WTC11 (cell line): ENCODE results near the gene AIF1. TPM values are rescaled to one million over a fixed set of nuclear protein-coding genes. Genes with fewer than 3 reads are reported as not detected.

Experiments
- ATAC-seq: fragments of 200-7000 bp; cut with Tn5 transposase; 2 replicates; pipeline ENCODE4 v1.10.0; 2021; ENCODE audit warnings: mild to moderate bottlenecking, moderate library complexity
- CTCF ChIA-PET: fragments of 300-600 bp; sonication (Branson Sonifier 250); formaldehyde crosslinking; loops from one replicate; lab custom pipeline; 2021; ENCODE audit warnings: antibody characterized with exemption; lab: Charles Lee
- POLR2A ChIA-PET: fragments of 350-600 bp; sonication (Branson Sonifier 250); formaldehyde crosslinking; loops from one replicate; lab custom pipeline; 2021; ENCODE audit warnings: antibody characterized with exemption; lab: Charles Lee
- DNase-seq: peaks from one replicate; pipeline ENCODE4 v3.0.0; 2021; ENCODE audit warnings: low spot score
- H3K27ac Mint-ChIP-seq: 2 replicates; pipeline ENCODE4 v1.8.0; 2021; ENCODE audit warnings: mixed read lengths
- H3K27me3 Mint-ChIP-seq: 2 replicates; pipeline ENCODE4 v1.8.0; 2021; ENCODE audit warnings: low read depth, mild to moderate bottlenecking, moderate library complexity, mixed read lengths
- H3K36me3 Mint-ChIP-seq: 2 replicates; pipeline ENCODE4 v1.8.0; 2021; ENCODE audit warnings: mixed read lengths
- H3K4me1 Mint-ChIP-seq: 2 replicates; pipeline ENCODE4 v1.8.0; 2022; ENCODE audit warnings: mixed read lengths
- H3K4me3 Mint-ChIP-seq: 2 replicates; pipeline ENCODE4 v1.8.0; 2021; ENCODE audit warnings: mild to moderate bottlenecking, moderate library complexity, mixed read lengths
- H3K9me3 Mint-ChIP-seq: 2 replicates; pipeline ENCODE4 v1.8.0; 2021; ENCODE audit warnings: mixed read lengths
- ATF6 ChIP-seq: sonication (generic); formaldehyde crosslinking; IDR thresholded peaks from 2 replicates; pipeline ENCODE4 v1.8.1; 2023; ENCODE audit warnings: mild to moderate bottlenecking, missing genetic modification reagents
- ELF4 ChIP-seq: sonication (generic); formaldehyde crosslinking; IDR thresholded peaks from 2 replicates; pipeline ENCODE4 v1.8.1; 2022; ENCODE audit warnings: low read depth, mild to moderate bottlenecking, moderate library complexity, missing genetic modification reagents
- ETV6 ChIP-seq: sonication (generic); formaldehyde crosslinking; IDR thresholded peaks from 2 replicates; pipeline ENCODE4 v1.8.1; 2022; ENCODE audit warnings: mild to moderate bottlenecking, missing genetic modification reagents
- FOXP1 ChIP-seq: sonication (generic); formaldehyde crosslinking; IDR thresholded peaks from 2 replicates; pipeline ENCODE4 v1.8.0; 2022; ENCODE audit warnings: missing genetic modification reagents, mild to moderate bottlenecking, moderate library complexity, borderline replicate concordance
- JAZF1 ChIP-seq: fragments of 250-450 bp; sonication (Bioruptor Pico); IDR thresholded peaks from 2 replicates; pipeline ENCODE4 v1.9.0; 2021; ENCODE audit warnings: moderate library complexity, mild to moderate bottlenecking, inconsistent platforms
- NFYB ChIP-seq: sonication (generic); formaldehyde crosslinking; conservative IDR thresholded peaks from 2 replicates; pipeline ENCODE4 v1.8.0; 2022; ENCODE audit warnings: low read depth, missing genetic modification reagents
- NR3C1 ChIP-seq: sonication (generic); formaldehyde crosslinking; conservative IDR thresholded peaks from 2 replicates; pipeline ENCODE4 v1.8.1; 2023; ENCODE audit warnings: low read depth, mild to moderate bottlenecking, missing genetic modification reagents
- ZNF121 ChIP-seq: sonication (generic); formaldehyde crosslinking; IDR thresholded peaks from 2 replicates; pipeline ENCODE4 v1.8.0; 2023; ENCODE audit warnings: missing genetic modification reagents
- ZNF138 ChIP-seq: sonication (generic); formaldehyde crosslinking; conservative IDR thresholded peaks from 2 replicates; pipeline ENCODE4 v1.8.1; 2022; ENCODE audit warnings: mild to moderate bottlenecking, moderate library complexity, missing genetic modification reagents
- ZNF263 ChIP-seq: sonication (generic); formaldehyde crosslinking; IDR thresholded peaks from 2 replicates; pipeline ENCODE4 v1.8.1; 2022; ENCODE audit warnings: low read depth, mild to moderate bottlenecking, moderate library complexity, missing genetic modification reagents
- ZNF396 ChIP-seq: fragments of 250-450 bp; sonication (Bioruptor Pico); IDR thresholded peaks from 2 replicates; pipeline ENCODE4 v1.8.0; 2021; ENCODE audit warnings: mild to moderate bottlenecking, moderate library complexity, borderline replicate concordance
- total RNA-seq: library from RNA; stranded (reverse); gene quantifications from 3 replicates; pipeline ENCODE4 v1.2.3, GENCODE V29; 2021
- TF ChIP-seq, protein P1 (sequence below): sonication (generic); formaldehyde crosslinking; IDR thresholded peaks from 2 replicates; pipeline ENCODE4 v1.8.0; 2023; ENCODE audit warnings: missing genetic modification reagents, mild to moderate bottlenecking, borderline replicate concordance
- TF ChIP-seq, protein P2 (sequence below): sonication (generic); formaldehyde crosslinking; IDR thresholded peaks from 2 replicates; pipeline ENCODE4 v1.8.1; 2022; ENCODE audit warnings: low read depth, mild to moderate bottlenecking, moderate library complexity, missing genetic modification reagents, borderline replicate concordance
- TF ChIP-seq, protein P3 (sequence below): sonication (generic); formaldehyde crosslinking; IDR thresholded peaks from 2 replicates; pipeline ENCODE4 v1.8.1; 2023; ENCODE audit warnings: mild to moderate bottlenecking, missing genetic modification reagents
- TF ChIP-seq, protein P4 (sequence below): fragments of 200-600 bp; IDR thresholded peaks from 2 replicates; pipeline ENCODE4 v1.8.0; 2022; ENCODE audit warnings: antibody characterized with exemption
- TF ChIP-seq, protein P5 (sequence below): sonication (generic); formaldehyde crosslinking; IDR thresholded peaks from 2 replicates; pipeline ENCODE4 v1.8.1; 2023; ENCODE audit warnings: mild to moderate bottlenecking, missing genetic modification reagents, moderate library complexity

Gene AIF1
- total RNA-seq, 1 experiment from 2014 or later, result 5.4 TPM

GRCh38 chr6:31642798-31643570 is 27.9 kb downstream of the AIF1 start (continued):
- TF ChIP-seq, protein P1, sequence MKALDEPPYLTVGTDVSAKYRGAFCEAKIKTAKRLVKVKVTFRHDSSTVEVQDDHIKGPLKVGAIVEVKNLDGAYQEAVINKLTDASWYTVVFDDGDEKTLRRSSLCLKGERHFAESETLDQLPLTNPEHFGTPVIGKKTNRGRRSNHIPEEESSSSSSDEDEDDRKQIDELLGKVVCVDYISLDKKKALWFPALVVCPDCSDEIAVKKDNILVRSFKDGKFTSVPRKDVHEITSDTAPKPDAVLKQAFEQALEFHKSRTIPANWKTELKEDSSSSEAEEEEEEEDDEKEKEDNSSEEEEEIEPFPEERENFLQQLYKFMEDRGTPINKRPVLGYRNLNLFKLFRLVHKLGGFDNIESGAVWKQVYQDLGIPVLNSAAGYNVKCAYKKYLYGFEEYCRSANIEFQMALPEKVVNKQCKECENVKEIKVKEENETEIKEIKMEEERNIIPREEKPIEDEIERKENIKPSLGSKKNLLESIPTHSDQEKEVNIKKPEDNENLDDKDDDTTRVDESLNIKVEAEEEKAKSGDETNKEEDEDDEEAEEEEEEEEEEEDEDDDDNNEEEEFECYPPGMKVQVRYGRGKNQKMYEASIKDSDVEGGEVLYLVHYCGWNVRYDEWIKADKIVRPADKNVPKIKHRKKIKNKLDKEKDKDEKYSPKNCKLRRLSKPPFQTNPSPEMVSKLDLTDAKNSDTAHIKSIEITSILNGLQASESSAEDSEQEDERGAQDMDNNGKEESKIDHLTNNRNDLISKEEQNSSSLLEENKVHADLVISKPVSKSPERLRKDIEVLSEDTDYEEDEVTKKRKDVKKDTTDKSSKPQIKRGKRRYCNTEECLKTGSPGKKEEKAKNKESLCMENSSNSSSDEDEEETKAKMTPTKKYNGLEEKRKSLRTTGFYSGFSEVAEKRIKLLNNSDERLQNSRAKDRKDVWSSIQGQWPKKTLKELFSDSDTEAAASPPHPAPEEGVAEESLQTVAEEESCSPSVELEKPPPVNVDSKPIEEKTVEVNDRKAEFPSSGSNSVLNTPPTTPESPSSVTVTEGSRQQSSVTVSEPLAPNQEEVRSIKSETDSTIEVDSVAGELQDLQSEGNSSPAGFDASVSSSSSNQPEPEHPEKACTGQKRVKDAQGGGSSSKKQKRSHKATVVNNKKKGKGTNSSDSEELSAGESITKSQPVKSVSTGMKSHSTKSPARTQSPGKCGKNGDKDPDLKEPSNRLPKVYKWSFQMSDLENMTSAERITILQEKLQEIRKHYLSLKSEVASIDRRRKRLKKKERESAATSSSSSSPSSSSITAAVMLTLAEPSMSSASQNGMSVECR, result no peak
- TF ChIP-seq ZNF396 (CRISPR knock-in tag) (no peak), ATF6 (CRISPR knock-in tag) (no peak), ZNF138 (CRISPR knock-in tag) (no peak), ELF4 (CRISPR knock-in tag) (no peak), NFYB (CRISPR knock-in tag) (no peak)
- TF ChIP-seq, protein P2, sequence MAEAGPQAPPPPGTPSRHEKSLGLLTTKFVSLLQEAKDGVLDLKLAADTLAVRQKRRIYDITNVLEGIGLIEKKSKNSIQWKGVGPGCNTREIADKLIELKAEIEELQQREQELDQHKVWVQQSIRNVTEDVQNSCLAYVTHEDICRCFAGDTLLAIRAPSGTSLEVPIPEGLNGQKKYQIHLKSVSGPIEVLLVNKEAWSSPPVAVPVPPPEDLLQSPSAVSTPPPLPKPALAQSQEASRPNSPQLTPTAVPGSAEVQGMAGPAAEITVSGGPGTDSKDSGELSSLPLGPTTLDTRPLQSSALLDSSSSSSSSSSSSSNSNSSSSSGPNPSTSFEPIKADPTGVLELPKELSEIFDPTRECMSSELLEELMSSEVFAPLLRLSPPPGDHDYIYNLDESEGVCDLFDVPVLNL (CRISPR knock-in tag), result no peak

DNA sequence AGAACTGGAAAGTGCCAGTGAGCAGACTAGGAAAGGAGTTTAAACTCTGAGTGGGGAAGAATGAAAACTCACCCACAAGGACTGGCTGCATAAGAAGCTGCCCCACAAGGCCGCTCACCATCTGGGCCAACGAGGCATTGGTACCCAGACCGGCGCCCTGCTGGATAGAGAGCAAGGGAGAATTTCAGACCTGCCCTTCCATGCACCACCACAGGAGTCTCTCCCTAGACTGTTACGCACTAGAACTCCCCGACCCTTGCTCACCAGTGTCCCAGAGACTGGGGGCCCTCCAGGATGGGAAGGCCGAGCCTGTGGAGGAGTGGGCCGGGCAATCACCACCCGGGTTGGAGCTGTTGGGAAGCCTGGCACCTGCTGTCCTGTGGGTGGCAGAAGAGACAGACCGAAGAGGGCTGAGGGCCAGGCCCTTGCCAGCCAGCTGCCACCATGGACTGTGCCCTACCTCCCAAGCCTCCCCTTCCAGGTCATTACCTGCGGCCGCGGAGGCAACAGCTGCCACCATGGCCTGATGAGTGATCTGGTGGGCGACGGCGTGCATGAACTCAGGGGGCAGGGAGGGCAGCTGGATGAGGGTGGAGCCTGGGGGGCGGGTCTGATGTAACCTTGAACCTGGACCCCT is 28.9 kb downstream of the AIF1 start:
- no peak overlapping the region for H3K27ac Mint-ChIP-seq
- ATAC-seq (no peak), DNase-seq (no peak)
- ChIA-PET CTCF (interaction anchor here (1.8 kb wide), 1 partner anchor 8 kb away, joined by 4 read pairs; the partner anchor contains the start of gene BAG6), POLR2A (interaction anchor here (0.6 to 1.4 kb wide), 4 partner anchors 9 to 150 kb away, joined by 3 to 4 read pairs (median 3); partner anchors contain the start of genes BAG6, C6orf47 and GPANK1)
- peaks cover 76% of the 10 kb centered on the region for H3K36me3 Mint-ChIP-seq
- no peaks in the 10 kb centered on the region for H3K4me1 Mint-ChIP-seq
- H3K27me3 Mint-ChIP-seq, result no peaks in the 10 kb centered on the region
- no peaks in the 10 kb centered on the region for H3K9me3 Mint-ChIP-seq
- no peak overlapping the region for H3K4me3 Mint-ChIP-seq
- TF ChIP-seq ZNF121 (no peak), JAZF1 (CRISPR knock-in tag) (no peak), FOXP1 (CRISPR knock-in tag) (no peak), ETV6 (CRISPR knock-in tag) (no peak), ELF4 (CRISPR knock-in tag) (no peak), ZNF263 (CRISPR knock-in tag) (no peak), NR3C1 (no peak)
- TF ChIP-seq, protein P3, sequence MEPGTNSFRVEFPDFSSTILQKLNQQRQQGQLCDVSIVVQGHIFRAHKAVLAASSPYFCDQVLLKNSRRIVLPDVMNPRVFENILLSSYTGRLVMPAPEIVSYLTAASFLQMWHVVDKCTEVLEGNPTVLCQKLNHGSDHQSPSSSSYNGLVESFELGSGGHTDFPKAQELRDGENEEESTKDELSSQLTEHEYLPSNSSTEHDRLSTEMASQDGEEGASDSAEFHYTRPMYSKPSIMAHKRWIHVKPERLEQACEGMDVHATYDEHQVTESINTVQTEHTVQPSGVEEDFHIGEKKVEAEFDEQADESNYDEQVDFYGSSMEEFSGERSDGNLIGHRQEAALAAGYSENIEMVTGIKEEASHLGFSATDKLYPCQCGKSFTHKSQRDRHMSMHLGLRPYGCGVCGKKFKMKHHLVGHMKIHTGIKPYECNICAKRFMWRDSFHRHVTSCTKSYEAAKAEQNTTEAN (CRISPR knock-in tag), result no peak
- TF ChIP-seq, protein P1, result no peak
- TF ChIP-seq, protein P4, sequence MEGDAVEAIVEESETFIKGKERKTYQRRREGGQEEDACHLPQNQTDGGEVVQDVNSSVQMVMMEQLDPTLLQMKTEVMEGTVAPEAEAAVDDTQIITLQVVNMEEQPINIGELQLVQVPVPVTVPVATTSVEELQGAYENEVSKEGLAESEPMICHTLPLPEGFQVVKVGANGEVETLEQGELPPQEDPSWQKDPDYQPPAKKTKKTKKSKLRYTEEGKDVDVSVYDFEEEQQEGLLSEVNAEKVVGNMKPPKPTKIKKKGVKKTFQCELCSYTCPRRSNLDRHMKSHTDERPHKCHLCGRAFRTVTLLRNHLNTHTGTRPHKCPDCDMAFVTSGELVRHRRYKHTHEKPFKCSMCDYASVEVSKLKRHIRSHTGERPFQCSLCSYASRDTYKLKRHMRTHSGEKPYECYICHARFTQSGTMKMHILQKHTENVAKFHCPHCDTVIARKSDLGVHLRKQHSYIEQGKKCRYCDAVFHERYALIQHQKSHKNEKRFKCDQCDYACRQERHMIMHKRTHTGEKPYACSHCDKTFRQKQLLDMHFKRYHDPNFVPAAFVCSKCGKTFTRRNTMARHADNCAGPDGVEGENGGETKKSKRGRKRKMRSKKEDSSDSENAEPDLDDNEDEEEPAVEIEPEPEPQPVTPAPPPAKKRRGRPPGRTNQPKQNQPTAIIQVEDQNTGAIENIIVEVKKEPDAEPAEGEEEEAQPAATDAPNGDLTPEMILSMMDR, result no peak
- TF ChIP-seq, protein P5, sequence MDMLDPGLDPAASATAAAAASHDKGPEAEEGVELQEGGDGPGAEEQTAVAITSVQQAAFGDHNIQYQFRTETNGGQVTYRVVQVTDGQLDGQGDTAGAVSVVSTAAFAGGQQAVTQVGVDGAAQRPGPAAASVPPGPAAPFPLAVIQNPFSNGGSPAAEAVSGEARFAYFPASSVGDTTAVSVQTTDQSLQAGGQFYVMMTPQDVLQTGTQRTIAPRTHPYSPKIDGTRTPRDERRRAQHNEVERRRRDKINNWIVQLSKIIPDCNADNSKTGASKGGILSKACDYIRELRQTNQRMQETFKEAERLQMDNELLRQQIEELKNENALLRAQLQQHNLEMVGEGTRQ (CRISPR knock-in tag), result no peak
